Activated naive CD8-positive, alpha-beta T cell (primary cell): ENCODE data around the gene CCR4.
"Not testable (repeated sequence)": the region's sequence is repeated elsewhere in the genome, so short reads cannot be mapped to it uniquely, and the experiment has no call there.

Experiments used
- H3K27ac Mint-ChIP-seq: one replicate; pipeline ENCODE4 v1.8.0; 2021; ENCODE audit warnings: mixed read lengths
- H3K27me3 Mint-ChIP-seq: one replicate; pipeline ENCODE4 v1.8.0; 2021; ENCODE audit warnings: mixed read lengths
- H3K36me3 Mint-ChIP-seq: one replicate; pipeline ENCODE4 v1.8.0; 2021; ENCODE audit warnings: mixed read lengths
- H3K4me1 Mint-ChIP-seq: one replicate; pipeline ENCODE4 v1.8.0; 2021; ENCODE audit warnings: low read depth, mixed read lengths
- H3K4me3 Mint-ChIP-seq: one replicate; pipeline ENCODE4 v1.8.0; 2021; ENCODE audit warnings: mild to moderate bottlenecking, mixed read lengths
- H3K9me3 Mint-ChIP-seq: one replicate; pipeline ENCODE4 v1.8.0; 2021; ENCODE audit warnings: low read depth, mixed read lengths

Gene CCR4

GRCh38 chr3:32963871-32964270 is 12.4 kb downstream of the CCR4 start:
- peaks cover 38% of the 10 kb centered on the region for H3K4me1 Mint-ChIP-seq
- H3K9me3 Mint-ChIP-seq, result peaks cover 11% of the 10 kb centered on the region
- H3K27me3 Mint-ChIP-seq, result no peaks in the 10 kb centered on the region
- peak overlapping the region; percentile 4 for H3K4me3 Mint-ChIP-seq
- peaks cover 13% of the 10 kb centered on the region for H3K36me3 Mint-ChIP-seq
- H3K27ac Mint-ChIP-seq, result peak overlapping the region; percentile 35

GRCh38 chr3:32964781-32965180 is 13.3 kb downstream of the CCR4 start:
- Mint-ChIP-seq H3K9me3 (peaks cover 11% of the 10 kb centered on the region), H3K4me1 (peaks cover 31% of the 10 kb centered on the region), H3K36me3 (peaks cover 13% of the 10 kb centered on the region)
- not testable (repeated sequence) for H3K27me3 Mint-ChIP-seq, H3K4me3 Mint-ChIP-seq, H3K27ac Mint-ChIP-seq

- not testable (repeated sequence) for H3K27ac Mint-ChIP-seq, H3K4me3 Mint-ChIP-seq, H3K27me3 Mint-ChIP-seq
- peaks cover 11% of the 10 kb centered on the region for H3K9me3 Mint-ChIP-seq
- H3K4me1 Mint-ChIP-seq, result peaks cover 24% of the 10 kb centered on the region
- H3K36me3 Mint-ChIP-seq, result peaks cover 13% of the 10 kb centered on the region
Measured at GRCh38 chr3:32965617-32966213, 14.3 kb downstream of the CCR4 start.

- Mint-ChIP-seq H3K36me3 (peaks cover 13% of the 10 kb centered on the region), H3K9me3 (peaks cover 11% of the 10 kb centered on the region), H3K4me1 (peaks cover 15% of the 10 kb centered on the region)
- not testable (repeated sequence) for H3K4me3 Mint-ChIP-seq, H3K27me3 Mint-ChIP-seq, H3K27ac Mint-ChIP-seq
Measured at GRCh38 chr3:32966627-32967026, 15.2 kb downstream of the CCR4 start.

- H3K4me3 Mint-ChIP-seq, result no peak overlapping the region
- no peaks in the 10 kb centered on the region for H3K27me3 Mint-ChIP-seq
- H3K36me3 Mint-ChIP-seq, result peaks cover 13% of the 10 kb centered on the region
- no peak overlapping the region for H3K27ac Mint-ChIP-seq
- peaks cover 15% of the 10 kb centered on the region for H3K4me1 Mint-ChIP-seq
- peaks cover 11% of the 10 kb centered on the region for H3K9me3 Mint-ChIP-seq
Measured at GRCh38 chr3:32968166-32968919, 16.9 kb downstream of the CCR4 start.

- H3K4me1 Mint-ChIP-seq, result peaks cover 15% of the 10 kb centered on the region
- H3K36me3 Mint-ChIP-seq, result peaks cover 13% of the 10 kb centered on the region
- H3K9me3 Mint-ChIP-seq, result peaks cover 11% of the 10 kb centered on the region
- H3K4me3 Mint-ChIP-seq, result no peak overlapping the region
- no peak overlapping the region for H3K27ac Mint-ChIP-seq
- H3K27me3 Mint-ChIP-seq, result no peaks in the 10 kb centered on the region
Measured at GRCh38 chr3:32968920-32969389, 17.5 kb downstream of the CCR4 start.

- Mint-ChIP-seq H3K9me3 (peaks cover 11% of the 10 kb centered on the region), H3K27ac (no peak overlapping the region), H3K4me1 (peaks cover 9% of the 10 kb centered on the region), H3K36me3 (peaks cover 12% of the 10 kb centered on the region), H3K27me3 (no peaks in the 10 kb centered on the region), H3K4me3 (no peak overlapping the region)
Measured at GRCh38 chr3:32969656-32970055, 18.2 kb downstream of the CCR4 start.

- H3K4me1 Mint-ChIP-seq, H3K27ac Mint-ChIP-seq, H3K36me3 Mint-ChIP-seq, H3K9me3 Mint-ChIP-seq, H3K27me3 Mint-ChIP-seq, H3K4me3 Mint-ChIP-seq: not testable (repeated sequence)
Measured at GRCh38 chr3:32971291-32971690, 19.8 kb downstream of the CCR4 start.

- H3K4me3 Mint-ChIP-seq, result no peak overlapping the region
- H3K9me3 Mint-ChIP-seq, result no peaks in the 10 kb centered on the region
- H3K27ac Mint-ChIP-seq, result no peak overlapping the region
- H3K27me3 Mint-ChIP-seq, result no peaks in the 10 kb centered on the region
- H3K36me3 Mint-ChIP-seq, result no peaks in the 10 kb centered on the region
- peaks cover 9% of the 10 kb centered on the region for H3K4me1 Mint-ChIP-seq
Measured at GRCh38 chr3:32972482-32973146, 21.2 kb downstream of the CCR4 start.

GRCh38 chr3:32973982-32974381 is 22.5 kb downstream of the CCR4 start:
- Mint-ChIP-seq H3K36me3 (peaks cover 2% of the 10 kb centered on the region), H3K4me1 (peaks cover 9% of the 10 kb centered on the region), H3K4me3 (no peak overlapping the region), H3K27ac (no peak overlapping the region), H3K9me3 (no peaks in the 10 kb centered on the region), H3K27me3 (no peaks in the 10 kb centered on the region)

- peaks cover 2% of the 10 kb centered on the region for H3K36me3 Mint-ChIP-seq
- no peaks in the 10 kb centered on the region for H3K9me3 Mint-ChIP-seq
- no peaks in the 10 kb centered on the region for H3K27me3 Mint-ChIP-seq
- H3K4me3 Mint-ChIP-seq, result no peak overlapping the region
- peaks cover 9% of the 10 kb centered on the region for H3K4me1 Mint-ChIP-seq
- no peak overlapping the region for H3K27ac Mint-ChIP-seq
Measured at GRCh38 chr3:32975891-32976595, 24.6 kb downstream of the CCR4 start.

GRCh38 chr3:32977861-32978260 is 26.4 kb downstream of the CCR4 start:
- Mint-ChIP-seq H3K4me3 (no peak overlapping the region), H3K27me3 (no peaks in the 10 kb centered on the region), H3K36me3 (peaks cover 2% of the 10 kb centered on the region), H3K4me1 (peaks cover 9% of the 10 kb centered on the region), H3K9me3 (no peaks in the 10 kb centered on the region), H3K27ac (no peak overlapping the region)

GRCh38 chr3:32978331-32978730 is 26.9 kb downstream of the CCR4 start:
- Mint-ChIP-seq H3K4me3 (no peak overlapping the region), H3K4me1 (peaks cover 9% of the 10 kb centered on the region), H3K36me3 (peaks cover 2% of the 10 kb centered on the region), H3K27ac (no peak overlapping the region), H3K9me3 (no peaks in the 10 kb centered on the region), H3K27me3 (no peaks in the 10 kb centered on the region)

GRCh38 chr3:32983124-32983523 is 31.7 kb downstream of the CCR4 start:
- peaks cover 2% of the 10 kb centered on the region for H3K27me3 Mint-ChIP-seq

GRCh38 chr3:32984918-32985317 is 33.5 kb downstream of the CCR4 start:
- H3K27me3 Mint-ChIP-seq, H3K4me3 Mint-ChIP-seq, H3K36me3 Mint-ChIP-seq, H3K27ac Mint-ChIP-seq, H3K9me3 Mint-ChIP-seq, H3K4me1 Mint-ChIP-seq: not testable (repeated sequence)

More at GRCh38 chr3:32983124-32983523, 31.7 kb downstream of the CCR4 start:
- H3K36me3 Mint-ChIP-seq, result peaks cover 5% of the 10 kb centered on the region
- H3K9me3 Mint-ChIP-seq, result no peaks in the 10 kb centered on the region
- H3K4me3 Mint-ChIP-seq, result no peak overlapping the region
- peak overlapping the region; percentile 24 for H3K27ac Mint-ChIP-seq
- peaks cover 2% of the 10 kb centered on the region for H3K4me1 Mint-ChIP-seq
